CD4-positive, alpha-beta memory T cell (primary cell): ENCODE measurements around the gene TMEM61. TPM values are rescaled to one million over a fixed set of nuclear protein-coding genes. Genes with fewer than 3 reads are reported as not detected.

Experiments used
- CTCF ChIA-PET: fragments of 350-600 bp; sonication (Branson Sonifier 250); formaldehyde crosslinking; loops from one replicate; lab custom pipeline; 2021; ENCODE audit warnings: inconsistent platforms; ENCODE audit not compliant: partially characterized antibody; lab: Charles Lee
- POLR2A ChIA-PET: fragments of 350-600 bp; sonication (Branson Sonifier 250); formaldehyde crosslinking; loops from one replicate; lab custom pipeline; 2021; ENCODE audit not compliant: partially characterized antibody; lab: Charles Lee
- DNase-seq, 5 donors: peaks; one replicate each; pipeline versions ENCODE4 v3.0.0 to v3.0.0-alpha.2; 2020 to 2022; ENCODE audit warnings: mixed read lengths in 1 of 5
- H3K27ac ChIP-seq: one replicate; pipeline ENCODE4 v1.7.0; 2013; ENCODE audit warnings: low read depth, low read length
- H3K27me3 ChIP-seq: 2 replicates; pipeline ENCODE4 v1.7.0; 2013; ENCODE audit warnings: mild to moderate bottlenecking, low read length, moderate library complexity; ENCODE audit not compliant: insufficient read depth
- H3K36me3 ChIP-seq: 2 replicates; pipeline ENCODE4 v1.7.0; 2013; ENCODE audit warnings: mild to moderate bottlenecking, low read length, moderate library complexity; ENCODE audit not compliant: insufficient read depth
- H3K4me1 ChIP-seq: 2 replicates; pipeline ENCODE4 v1.7.0; 2013; ENCODE audit warnings: mild to moderate bottlenecking, low read length, moderate library complexity; ENCODE audit not compliant: insufficient read depth
- H3K4me3 ChIP-seq, 2 donors: one replicate each; pipeline ENCODE4 v1.7.0; 2013; ENCODE audit warnings: low read length in 2 of 2, mild to moderate bottlenecking in 1 of 2
- H3K9me3 ChIP-seq, 2 donors: one replicate each; pipeline ENCODE4 v1.7.0; 2013; ENCODE audit warnings: low read length in 2 of 2, control low read depth in 1 of 2; ENCODE audit not compliant: control insufficient read depth in 1 of 2
- H3K27ac Mint-ChIP-seq, 7 donors: one replicate each; pipeline ENCODE4 v1.8.0; 2020 to 2021; ENCODE audit warnings: mixed read lengths in 7 of 7, mild to moderate bottlenecking in 6 of 7, inconsistent platforms in 3 of 7, moderate library complexity in 3 of 7
- H3K27me3 Mint-ChIP-seq, 2 donors: one replicate each; pipeline ENCODE4 v1.8.0; 2020 to 2021; ENCODE audit warnings: mixed read lengths in 2 of 2
- H3K36me3 Mint-ChIP-seq, 2 donors: one replicate each; pipeline ENCODE4 v1.8.0; 2020 to 2021; ENCODE audit warnings: mixed read lengths in 2 of 2, inconsistent platforms in 1 of 2, mild to moderate bottlenecking in 1 of 2
- H3K4me1 Mint-ChIP-seq, 4 donors: one replicate each; pipeline ENCODE4 v1.8.0; 2020 to 2021; ENCODE audit warnings: mixed read lengths in 4 of 4, mild to moderate bottlenecking in 1 of 4
- H3K4me3 Mint-ChIP-seq, 8 donors: one replicate each; pipeline ENCODE4 v1.8.0; 2020 to 2021; ENCODE audit warnings: mixed read lengths in 8 of 8, mild to moderate bottlenecking in 7 of 8, moderate library complexity in 6 of 8, inconsistent platforms in 3 of 8
- H3K9me3 Mint-ChIP-seq, 8 donors: one replicate each; pipeline ENCODE4 v1.8.0; 2020 to 2021; ENCODE audit warnings: mixed read lengths in 8 of 8, mild to moderate bottlenecking in 5 of 8, inconsistent platforms in 3 of 8, moderate library complexity in 1 of 8
- intact Hi-C: fragments of 100-400 bp; cut with micrococcal nuclease; formaldehyde crosslinking; loops from one replicate; pipeline ENCODE4 v1.15.1; 2023
- polyA plus RNA-seq, 2 donors: library from polyadenylated mRNA; unstranded; fragments of 300-500 nt; fragmentation: Illumina TruSeq; gene quantifications; one replicate each; pipeline ENCODE4 v1.2.3, GENCODE V29; 2021
- total RNA-seq, 2 experiments: library from RNA; stranded (reverse); gene quantifications; one replicate each; pipeline ENCODE4 v1.2.3, GENCODE V29; 2021

Gene TMEM61
- total and polyA plus RNA-seq, 4 experiments from 2014 or later: not detected

DNA sequence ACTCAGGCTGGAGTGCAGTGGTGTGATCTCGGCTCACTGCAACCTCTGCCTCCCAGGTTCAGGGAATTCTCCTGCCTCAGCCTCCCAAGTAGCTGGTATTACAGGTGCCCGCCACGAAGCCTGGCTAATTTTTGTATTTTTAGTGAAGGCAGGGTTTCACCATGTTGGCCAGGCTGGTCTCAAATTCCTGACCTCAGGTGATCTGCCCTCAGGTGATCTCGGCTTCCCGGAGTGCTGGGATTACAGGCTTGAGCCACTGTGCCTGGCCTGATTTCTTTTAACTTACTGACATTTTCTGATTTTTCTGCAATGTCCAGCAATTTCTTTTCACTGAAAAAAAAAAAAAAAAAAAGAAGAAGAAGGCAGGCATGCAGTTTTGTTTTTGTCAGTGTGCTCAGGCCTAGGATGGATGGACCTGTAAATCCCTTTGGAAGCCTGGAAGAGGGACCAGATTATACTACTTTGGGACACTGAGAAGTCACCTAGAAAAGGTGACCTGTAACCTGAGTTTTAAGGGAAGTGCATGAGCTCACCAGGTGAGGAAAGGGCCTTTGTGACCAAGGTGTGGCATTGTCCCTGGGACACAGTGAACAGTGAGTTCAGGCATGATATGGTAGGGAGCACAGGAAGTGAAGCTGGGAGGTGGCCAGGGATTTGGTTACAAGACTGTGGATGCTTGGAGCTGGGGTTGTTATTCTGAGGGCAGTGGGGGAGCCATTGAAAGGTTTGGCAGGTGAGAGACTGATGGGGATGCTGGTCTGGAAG is 2.7 kb upstream of the TMEM61 start:
- Mint-ChIP-seq H3K4me3 (no peak overlapping the region), H3K36me3 (no peaks in the 10 kb centered on the region), H3K27ac (no peak overlapping the region), H3K4me1 (peaks cover 0 to 2% (median 0%) of the 10 kb centered on the region in 4 donors), H3K9me3 (no peaks in the 10 kb centered on the region), H3K27me3 (peaks cover 23 to 34% of the 10 kb centered on the region in 2 donors)
- no peak overlapping the region for H3K4me3 ChIP-seq
- H3K27me3 ChIP-seq: no peaks in the 10 kb centered on the region
- DNase-seq: no peak
- intact Hi-C loops: no loop called here
- ChIA-PET CTCF (interaction anchor here (0.8 to 1.5 kb wide), 5 partner anchors 11 to 1276 kb away, joined by 3 to 9 read pairs (median 3); no protein-coding TSS in a partner anchor), POLR2A (no interaction called here)
- no peaks in the 10 kb centered on the region for H3K4me1 ChIP-seq
- H3K27ac ChIP-seq: no peak overlapping the region
- H3K9me3 ChIP-seq: no peaks in the 10 kb centered on the region
- H3K36me3 ChIP-seq: no peaks in the 10 kb centered on the region

DNA sequence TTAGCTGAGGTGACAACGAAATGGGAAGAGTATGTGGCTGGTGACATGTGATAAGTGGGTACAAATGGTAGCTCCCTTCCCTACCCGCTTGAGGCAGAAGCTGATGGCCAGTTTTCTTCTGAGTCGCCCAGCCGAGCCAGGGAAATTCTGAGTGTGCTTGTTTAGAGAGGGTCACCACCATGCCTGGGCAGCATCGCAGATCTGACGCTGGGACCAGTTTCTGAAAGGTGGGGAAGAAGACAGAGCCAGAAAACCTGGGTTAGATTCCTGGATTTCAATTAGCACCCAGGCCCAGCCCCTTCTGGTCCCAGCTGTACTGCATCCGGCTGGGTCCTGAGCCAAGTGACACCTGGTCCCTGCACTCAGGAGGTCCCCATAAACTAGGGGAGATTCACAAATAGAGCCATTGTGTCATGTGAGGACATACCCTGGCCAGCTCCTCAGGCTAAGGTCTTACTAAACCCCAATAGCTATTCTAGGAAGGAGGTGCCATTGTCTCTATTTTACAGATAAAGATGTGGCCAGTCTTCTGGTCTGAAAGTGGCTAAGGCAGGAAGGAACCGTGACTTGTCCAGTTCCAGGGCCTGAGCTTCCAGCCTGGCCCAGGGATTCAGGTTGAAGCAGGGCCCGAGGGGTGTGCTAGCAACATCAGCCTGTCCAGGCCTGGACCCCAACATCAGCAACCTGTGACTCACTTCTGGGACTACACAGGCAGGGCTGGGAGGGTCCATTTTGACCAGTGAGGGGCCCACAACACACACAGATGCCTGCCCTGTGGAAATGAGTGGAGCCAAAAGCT is 1.7 kb upstream of the TMEM61 start:
- no peaks in the 10 kb centered on the region for H3K9me3 ChIP-seq
- Mint-ChIP-seq H3K27me3 (peaks cover 22 to 30% of the 10 kb centered on the region in 2 donors), H3K4me1 (peaks cover 0 to 2% (median 0%) of the 10 kb centered on the region in 4 donors), H3K4me3 (no peak overlapping the region), H3K9me3 (no peaks in the 10 kb centered on the region), H3K27ac (no peak overlapping the region), H3K36me3 (no peaks in the 10 kb centered on the region)
- no peaks in the 10 kb centered on the region for H3K4me1 ChIP-seq
- H3K4me3 ChIP-seq: no peak overlapping the region
- ChIA-PET CTCF (interaction anchor here (0.8 to 1.5 kb wide), 5 partner anchors 10 to 1275 kb away, joined by 3 to 9 read pairs (median 3); no protein-coding TSS in a partner anchor), POLR2A (interaction anchor here (0.9 kb wide), 1 partner anchor 47 kb away, joined by 3 read pairs; no protein-coding TSS in a partner anchor)
- H3K27me3 ChIP-seq: peaks cover under 1% of the 10 kb centered on the region
- H3K27ac ChIP-seq: no peak overlapping the region
- DNase-seq: no peak
- no peaks in the 10 kb centered on the region for H3K36me3 ChIP-seq
- intact Hi-C loops: no loop called here

DNA sequence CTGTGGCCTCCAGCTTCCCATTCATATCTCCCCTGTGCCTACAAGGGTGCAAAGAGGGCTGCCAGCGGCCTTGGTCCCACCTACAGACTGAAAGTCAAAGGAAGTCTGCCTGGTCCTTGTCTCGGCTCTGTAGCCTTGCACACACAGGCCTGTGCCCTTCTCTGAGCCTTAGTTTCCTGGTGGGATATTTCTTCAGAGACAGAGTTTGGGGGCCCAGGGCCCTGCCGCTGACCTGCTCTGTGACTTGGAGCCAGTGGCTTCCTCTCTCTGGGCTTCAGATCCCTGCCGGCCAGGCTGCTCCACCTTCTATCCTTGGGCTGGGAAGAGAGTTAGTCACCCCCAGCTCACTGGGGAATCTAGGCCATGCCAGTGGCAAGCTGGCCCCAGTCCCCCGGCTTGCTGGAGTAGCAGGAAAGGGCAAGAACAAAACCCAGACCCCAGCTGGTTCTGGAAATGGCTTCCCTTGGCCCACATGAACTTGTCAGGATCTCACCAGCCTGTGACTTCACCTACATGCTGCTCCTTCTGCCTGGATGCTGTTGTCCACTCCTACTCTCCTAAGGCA is 1.0 kb upstream of the TMEM61 start:
- Mint-ChIP-seq H3K36me3 (no peaks in the 10 kb centered on the region), H3K4me3 (peak overlapping the region in 1 of 8 donors; percentile 32), H3K9me3 (no peaks in the 10 kb centered on the region), H3K27me3 (peaks cover 20 to 30% of the 10 kb centered on the region in 2 donors), H3K4me1 (peaks cover 0 to 2% (median 0%) of the 10 kb centered on the region in 4 donors), H3K27ac (no peak overlapping the region)
- Histone ChIP-seq H3K4me1 (no peaks in the 10 kb centered on the region), H3K9me3 (no peaks in the 10 kb centered on the region), H3K4me3 (no peak overlapping the region), H3K27me3 (peaks cover 3% of the 10 kb centered on the region), H3K27ac (no peak overlapping the region), H3K36me3 (no peaks in the 10 kb centered on the region)
- intact Hi-C loops: no loop called here
- no peak for DNase-seq
- ChIA-PET POLR2A (no interaction called here), CTCF (no interaction called here)

DNA sequence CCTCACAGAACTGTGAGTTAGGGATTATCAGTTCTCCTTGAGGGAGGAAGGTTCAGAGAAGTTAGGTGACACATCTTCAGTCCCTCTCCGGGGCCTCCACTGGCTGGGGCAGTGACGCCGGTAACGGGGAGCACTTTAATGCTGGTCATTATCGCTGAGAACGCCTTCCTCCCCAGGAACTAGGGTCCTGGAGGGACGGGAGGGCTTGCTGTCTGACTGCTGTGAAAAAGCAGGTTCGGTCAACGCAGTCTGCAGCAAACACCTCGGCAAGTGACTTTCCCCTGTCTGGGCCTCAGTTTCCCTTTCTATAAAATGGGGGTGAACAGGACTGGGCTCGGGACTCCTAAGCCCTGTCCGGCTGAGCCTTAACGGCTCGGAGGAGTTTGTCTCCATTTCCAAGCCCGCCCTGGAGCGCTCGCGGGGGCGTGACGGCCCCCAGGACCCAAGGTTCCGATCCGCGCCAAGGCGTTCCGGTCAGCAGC is 341 bp upstream of the TMEM61 start:
- H3K27me3 Mint-ChIP-seq: peaks cover 19 to 30% of the 10 kb centered on the region in 2 donors
- H3K36me3 ChIP-seq: no peaks in the 10 kb centered on the region
- H3K4me3 ChIP-seq: no peak overlapping the region
- H3K4me1 Mint-ChIP-seq: peaks cover 0 to 2% (median 0%) of the 10 kb centered on the region in 4 donors
- H3K9me3 Mint-ChIP-seq: no peaks in the 10 kb centered on the region
- POLR2A ChIA-PET: no interaction called here
- CTCF ChIA-PET: no interaction called here
- H3K4me1 ChIP-seq: no peaks in the 10 kb centered on the region
- intact Hi-C loops: no loop called here
- H3K36me3 Mint-ChIP-seq: no peaks in the 10 kb centered on the region
- peaks cover 3% of the 10 kb centered on the region for H3K27me3 ChIP-seq
- no peak overlapping the region for H3K27ac ChIP-seq
- no peak overlapping the region for H3K4me3 Mint-ChIP-seq
- H3K27ac Mint-ChIP-seq: no peak overlapping the region
- H3K9me3 ChIP-seq: no peaks in the 10 kb centered on the region
- no peak for DNase-seq

DNA sequence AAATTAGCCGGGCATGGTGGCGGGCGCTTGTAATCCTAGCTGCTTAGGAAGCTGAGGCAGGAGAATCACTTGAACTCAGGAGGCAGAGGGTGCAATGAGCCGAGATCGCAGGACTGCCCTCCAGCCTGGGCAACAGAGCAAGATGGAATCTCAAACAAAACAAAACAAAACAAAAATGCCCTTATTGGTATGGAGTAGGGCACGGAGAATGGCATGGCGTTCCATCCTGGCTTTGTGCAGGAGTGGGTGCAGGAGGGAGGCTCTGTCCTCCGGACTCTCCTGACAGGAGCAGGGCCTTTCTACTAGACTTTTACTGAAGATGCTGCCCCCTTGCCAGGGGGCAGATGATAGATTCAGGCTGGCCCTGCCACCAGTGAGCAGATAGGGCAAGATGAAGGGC is 1.0 kb downstream of the TMEM61 start:
- H3K9me3 Mint-ChIP-seq: no peaks in the 10 kb centered on the region
- H3K9me3 ChIP-seq: no peaks in the 10 kb centered on the region
- peaks cover 0 to 2% (median 0%) of the 10 kb centered on the region in 4 donors for H3K4me1 Mint-ChIP-seq
- CTCF ChIA-PET: no interaction called here
- H3K27me3 Mint-ChIP-seq: peaks cover 19 to 32% of the 10 kb centered on the region in 2 donors
- POLR2A ChIA-PET: no interaction called here
- no peak overlapping the region for H3K4me3 ChIP-seq
- H3K27ac Mint-ChIP-seq: no peak overlapping the region
- intact Hi-C loops: no loop called here
- no peak overlapping the region for H3K27ac ChIP-seq
- DNase-seq: no peak
- H3K4me3 Mint-ChIP-seq: peak overlapping the region in 1 of 8 donors; percentile 50
- no peaks in the 10 kb centered on the region for H3K4me1 ChIP-seq
- H3K36me3 ChIP-seq: no peaks in the 10 kb centered on the region
- peaks cover 3% of the 10 kb centered on the region for H3K27me3 ChIP-seq
- H3K36me3 Mint-ChIP-seq: no peaks in the 10 kb centered on the region

DNA sequence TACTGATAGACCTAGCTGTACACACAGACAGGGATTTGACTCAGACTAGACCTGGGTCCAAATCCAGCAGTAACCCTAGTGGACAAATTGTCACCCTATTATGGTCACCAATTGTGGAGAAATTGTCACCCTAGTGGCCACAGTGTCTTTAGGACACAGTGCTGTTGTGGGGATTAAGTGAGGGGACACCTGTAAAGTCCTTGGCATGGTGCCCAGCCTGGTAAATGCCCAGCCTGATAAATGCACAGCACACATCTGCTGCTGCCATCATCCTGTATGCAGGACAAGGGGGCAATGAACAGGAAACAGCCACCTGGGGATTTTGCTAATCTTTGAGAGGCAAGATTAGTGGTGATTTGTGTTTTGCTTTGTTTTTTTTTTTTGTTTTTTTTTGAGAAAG is 2.3 kb downstream of the TMEM61 start:
- H3K4me1 ChIP-seq: no peaks in the 10 kb centered on the region
- H3K27ac ChIP-seq: no peak overlapping the region
- intact Hi-C loops: no loop called here
- Mint-ChIP-seq H3K27ac (no peak overlapping the region), H3K4me3 (no peak overlapping the region), H3K36me3 (no peaks in the 10 kb centered on the region), H3K9me3 (no peaks in the 10 kb centered on the region), H3K4me1 (peaks cover 0 to 2% (median 0%) of the 10 kb centered on the region in 4 donors), H3K27me3 (peaks cover 19 to 33% of the 10 kb centered on the region in 2 donors)
- POLR2A ChIA-PET: no interaction called here
- no peaks in the 10 kb centered on the region for H3K9me3 ChIP-seq
- H3K4me3 ChIP-seq: no peak overlapping the region
- no peak for DNase-seq
- peaks cover 3% of the 10 kb centered on the region for H3K27me3 ChIP-seq
- H3K36me3 ChIP-seq: no peaks in the 10 kb centered on the region
- CTCF ChIA-PET: no interaction called here
